Ecto neural progenitor cell (in vitro differentiated cells): ENCODE data around the gene NR1D2.
A peak's percentile ranks its signal among the peaks of the same experiment; 100 is the strongest.

Source experiments
- DNase-seq: peaks from one replicate; pipeline ENCODE4 v3.0.0-alpha.2; 2018; ENCODE audit warnings: low spot score

Gene NR1D2

GRCh38 chr3:23931597-23931996 lies 13.5 kb upstream of the NR1D2 start:
- DNase-seq, result no peak

- no peak for DNase-seq
Observed at GRCh38 chr3:23932571-23932970, 12.5 kb upstream of the NR1D2 start.

GRCh38 chr3:23934253-23934652 lies 10.8 kb upstream of the NR1D2 start:
- no peak for DNase-seq

GRCh38 chr3:23937296-23937695 lies 7.8 kb upstream of the NR1D2 start:
- no peak for DNase-seq

GRCh38 chr3:23938688-23939087 lies 6.4 kb upstream of the NR1D2 start:
- no peak for DNase-seq

GRCh38 chr3:23940775-23941174 lies 4.3 kb upstream of the NR1D2 start:
- DNase-seq, result no peak

GRCh38 chr3:23941440-23941839 lies 3.6 kb upstream of the NR1D2 start:
- no peak for DNase-seq

- no peak for DNase-seq
Observed at GRCh38 chr3:23942546-23942945, 2.5 kb upstream of the NR1D2 start.

GRCh38 chr3:23944007-23944783 lies 891 bp upstream of the NR1D2 start:
- DNase-seq, result no peak

- no peak for DNase-seq
Observed at GRCh38 chr3:23945663-23945912, 502 bp downstream of the NR1D2 start.

GRCh38 chr3:23945913-23946687 lies 1.0 kb downstream of the NR1D2 start:
- DNase-seq, result peak; percentile 98

GRCh38 chr3:23948761-23949160 lies 3.7 kb downstream of the NR1D2 start:
- no peak for DNase-seq

- DNase-seq, result no peak
Observed at GRCh38 chr3:23949784-23950183, 4.7 kb downstream of the NR1D2 start.

- no peak for DNase-seq
Observed at GRCh38 chr3:23950293-23950692, 5.2 kb downstream of the NR1D2 start.

GRCh38 chr3:23952646-23953045 lies 7.6 kb downstream of the NR1D2 start:
- no peak for DNase-seq

GRCh38 chr3:23953523-23953922 lies 8.4 kb downstream of the NR1D2 start:
- DNase-seq, result no peak

GRCh38 chr3:23954144-23954543 lies 9.1 kb downstream of the NR1D2 start:
- no peak for DNase-seq

- no peak for DNase-seq
Observed at GRCh38 chr3:23956701-23957100, 11.6 kb downstream of the NR1D2 start.

- DNase-seq, result no peak
Observed at GRCh38 chr3:23959135-23959900, 14.2 kb downstream of the NR1D2 start.

GRCh38 chr3:23960649-23961048 lies 15.6 kb downstream of the NR1D2 start:
- DNase-seq, result no peak

GRCh38 chr3:23961066-23961465 lies 16.0 kb downstream of the NR1D2 start:
- no peak for DNase-seq

GRCh38 chr3:23961913-23962312 lies 16.8 kb downstream of the NR1D2 start:
- no peak for DNase-seq
